Tibial nerve (tissue), 4 donors: ENCODE measurements around the gene CDC42BPB. TPM values are rescaled to one million over a fixed set of nuclear protein-coding genes. Genes with fewer than 3 reads are reported as not detected.

Experiments
- DNase-seq, 2 donors: peaks; one replicate each; pipeline ENCODE4 v3.0.0-alpha.2; 2019; ENCODE audit warnings: low spot score in 2 of 2
- H3K27ac ChIP-seq, 4 donors: fragments of 200-600 bp; sonication (generic) in 3 of 4; one replicate each; pipeline ENCODE4 v1.5.1; 2017 to 2019; ENCODE audit warnings: mild to moderate bottlenecking in 1 of 4
- H3K27me3 ChIP-seq, 2 donors: fragments of 200-600 bp; sonication (generic) in 1 of 2; one replicate each; pipeline versions ENCODE4 v1.5.1 to v1.6.0; 2017 to 2019
- H3K36me3 ChIP-seq, 3 donors: fragments of 200-600 bp; sonication (generic); one replicate each; pipeline ENCODE4 v1.5.1; 2018 to 2019
- H3K4me1 ChIP-seq, 4 donors: fragments of 200-600 bp; sonication (generic) in 3 of 4; one replicate each; pipeline ENCODE4 v1.5.1; 2017 to 2019
- H3K4me3 ChIP-seq, 4 donors: fragments of 200-600 bp; sonication (generic) in 3 of 4; one replicate each; pipeline ENCODE4 v1.5.1; 2017 to 2019; ENCODE audit warnings: mild to moderate bottlenecking in 1 of 4, moderate library complexity in 1 of 4
- H3K9me3 ChIP-seq, 4 donors: fragments of 200-600 bp; sonication (generic) in 3 of 4; one replicate each; pipeline ENCODE4 v1.5.1; 2017 to 2019
- CTCF ChIP-seq, 5 experiments: fragments of 200-600 bp in 3 of 5; fragments of 450-650 bp in 2 of 5; sonication (generic) in 3 of 5; IDR thresholded peaks; one replicate each; pipeline ENCODE4 v1.5.1; 2016 to 2019; ENCODE audit warnings: antibody characterized with exemption in 5 of 5, mild to moderate bottlenecking in 3 of 5, moderate library complexity in 2 of 5
- EP300 ChIP-seq, 2 donors: sonication (generic); formaldehyde crosslinking; IDR thresholded peaks; one replicate each; pipeline ENCODE4 v1.6.1; 2017; ENCODE audit warnings: antibody characterized with exemption in 2 of 2, mild to moderate bottlenecking in 1 of 2
- POLR2A ChIP-seq, 2 donors: fragments of 450-650 bp; IDR thresholded peaks; one replicate each; pipeline ENCODE4 v1.6.1; 2017; ENCODE audit warnings: antibody characterized with exemption in 2 of 2, mild to moderate bottlenecking in 2 of 2, moderate library complexity in 2 of 2
- WGBS, 2 donors: methylation state at CpG; one replicate each; pipeline ENCODE4 v1.1.5; 2018; 5-methylcytosine and 5-hydroxymethylcytosine counted together
- total RNA-seq, 4 donors: library from RNA; depleted of rRNA; stranded (reverse); fragments of >200 nt; gene quantifications; one replicate each; pipeline ENCODE4 v1.1.0, GENCODE V29; 2016

Gene CDC42BPB
- total RNA-seq, 4 donors from 2014 or later = 115 to 172 (median 134) TPM

GRCh38 chr14:103022002-103022684 is 35.2 kb downstream of the CDC42BPB start:
- peaks cover 0 to 16% (median 0%) of the 10 kb centered on the region in 3 donors for H3K36me3 ChIP-seq
- H3K27ac ChIP-seq = no peak overlapping the region
- H3K4me1 ChIP-seq = peaks cover 0 to 72% (median 21%) of the 10 kb centered on the region in 4 donors
- 36 to 39% methylated on average over 12 of the region's 12 CpGs for WGBS, 2 donors
- TF ChIP-seq CTCF (IDR thresholded peaks at IDR 0.05) = no peak
- no peak for TF ChIP-seq EP300 (IDR thresholded peaks at IDR 0.05)
- TF ChIP-seq POLR2A (IDR thresholded peaks at IDR 0.05) = no peak
- DNase-seq = no peak
- H3K4me3 ChIP-seq = no peak overlapping the region
- no peaks in the 10 kb centered on the region for H3K27me3 ChIP-seq
- H3K9me3 ChIP-seq = peaks cover 0 to 5% (median 0%) of the 10 kb centered on the region in 4 donors

- Histone ChIP-seq H3K27ac (no peak overlapping the region), H3K4me3 (no peak overlapping the region), H3K27me3 (no peaks in the 10 kb centered on the region), H3K9me3 (peaks cover 0 to 5% (median 0%) of the 10 kb centered on the region in 4 donors), H3K4me1 (peaks cover 0 to 77% (median 21%) of the 10 kb centered on the region in 4 donors), H3K36me3 (peaks cover 0 to 16% (median 0%) of the 10 kb centered on the region in 3 donors)
- 87 to 90% methylated on average over 11 of the region's 11 CpGs for WGBS, 2 donors
- TF ChIP-seq POLR2A (IDR thresholded peaks at IDR 0.05) (no peak), EP300 (IDR thresholded peaks at IDR 0.05) (no peak), CTCF (IDR thresholded peaks at IDR 0.05) (no peak)
- no peak for DNase-seq
Measured at GRCh38 chr14:103021684-103022001, 35.7 kb downstream of the CDC42BPB start.

- TF ChIP-seq EP300 (IDR thresholded peaks at IDR 0.05) (no peak), CTCF (IDR thresholded peaks at IDR 0.05) (no peak), POLR2A (IDR thresholded peaks at IDR 0.05) (no peak)
- no peak overlapping the region for H3K4me3 ChIP-seq
- 86 to 89% methylated on average over 24 to 31 of the region's 31 CpGs for WGBS, 2 donors
- H3K36me3 ChIP-seq = peaks cover 0 to 16% (median 0%) of the 10 kb centered on the region in 3 donors
- H3K4me1 ChIP-seq = peaks cover 0 to 88% (median 25%) of the 10 kb centered on the region in 4 donors
- DNase-seq = no peak
- H3K9me3 ChIP-seq = no peaks in the 10 kb centered on the region
- no peak overlapping the region for H3K27ac ChIP-seq
- no peaks in the 10 kb centered on the region for H3K27me3 ChIP-seq
Measured at GRCh38 chr14:103020271-103021170, 36.8 kb downstream of the CDC42BPB start.

- Histone ChIP-seq H3K9me3 (no peaks in the 10 kb centered on the region), H3K27me3 (no peaks in the 10 kb centered on the region), H3K4me3 (no peak overlapping the region), H3K4me1 (peaks cover 0 to 93% (median 29%) of the 10 kb centered on the region in 4 donors), H3K36me3 (peaks cover 0 to 16% (median 0%) of the 10 kb centered on the region in 3 donors), H3K27ac (no peak overlapping the region)
- TF ChIP-seq EP300 (IDR thresholded peaks at IDR 0.05) (no peak), CTCF (IDR thresholded peaks at IDR 0.05) (no peak), POLR2A (IDR thresholded peaks at IDR 0.05) (no peak)
- 57 to 58% methylated on average over 7 of the region's 7 CpGs for WGBS, 2 donors
- DNase-seq = no peak
Measured at GRCh38 chr14:103019826-103020225, 37.5 kb downstream of the CDC42BPB start.

GRCh38 chr14:103019236-103019635 is 38.1 kb downstream of the CDC42BPB start:
- H3K27ac ChIP-seq = no peak overlapping the region
- no peaks in the 10 kb centered on the region for H3K9me3 ChIP-seq
- DNase-seq = no peak
- no peaks in the 10 kb centered on the region for H3K27me3 ChIP-seq
- H3K4me1 ChIP-seq = peaks cover 0 to 93% (median 32%) of the 10 kb centered on the region in 4 donors
- peaks cover 0 to 16% (median 0%) of the 10 kb centered on the region in 3 donors for H3K36me3 ChIP-seq
- no peak overlapping the region for H3K4me3 ChIP-seq
- 96 to 97% methylated on average over 11 of the region's 11 CpGs for WGBS, 2 donors
- TF ChIP-seq POLR2A (IDR thresholded peaks at IDR 0.05) (no peak), CTCF (IDR thresholded peaks at IDR 0.05) (no peak), EP300 (IDR thresholded peaks at IDR 0.05) (no peak)
